NCI-H1105 (cell line): ENCODE measurements around the gene LHFPL2.
A peak's percentile ranks its signal among the peaks of the same experiment; 100 is the strongest.

Experiments used
- DNase-seq: peaks from one replicate; lab custom pipeline; 2025; lab: John Stamatoyannopoulos, UW

Gene LHFPL2

GRCh38 chr5:78594610-78595457 is 53.7 kb downstream of the LHFPL2 start:
- no peak for DNase-seq

- DNase-seq, result no peak
Observed at GRCh38 chr5:78594021-78594420, 54.6 kb downstream of the LHFPL2 start.

GRCh38 chr5:78593465-78593864 is 55.1 kb downstream of the LHFPL2 start:
- no peak for DNase-seq

- no peak for DNase-seq
Observed at GRCh38 chr5:78592735-78593386, 55.7 kb downstream of the LHFPL2 start.

- no peak for DNase-seq
Observed at GRCh38 chr5:78591972-78592700, 56.4 kb downstream of the LHFPL2 start.

GRCh38 chr5:78591138-78591612 is 57.4 kb downstream of the LHFPL2 start:
- no peak for DNase-seq

- no peak for DNase-seq
Observed at GRCh38 chr5:78589923-78590322, 58.6 kb downstream of the LHFPL2 start.

GRCh38 chr5:78588507-78588906 is 60.1 kb downstream of the LHFPL2 start:
- no peak for DNase-seq

- no peak for DNase-seq
Observed at GRCh38 chr5:78587775-78588291, 60.7 kb downstream of the LHFPL2 start.

- no peak for DNase-seq
Observed at GRCh38 chr5:78587081-78587774, 61.3 kb downstream of the LHFPL2 start.

- DNase-seq, result no peak
Observed at GRCh38 chr5:78586251-78586650, 62.3 kb downstream of the LHFPL2 start.

GRCh38 chr5:78578015-78578414 is 70.6 kb downstream of the LHFPL2 start:
- DNase-seq, result no peak

GRCh38 chr5:78577071-78577807 is 71.3 kb downstream of the LHFPL2 start:
- DNase-seq, result no peak

- DNase-seq, result no peak
Observed at GRCh38 chr5:78576376-78576775, 72.2 kb downstream of the LHFPL2 start.

- DNase-seq, result no peak
Observed at GRCh38 chr5:78574731-78575161, 73.8 kb downstream of the LHFPL2 start.

- no peak for DNase-seq
Observed at GRCh38 chr5:78574131-78574673, 74.4 kb downstream of the LHFPL2 start.

- no peak for DNase-seq
Observed at GRCh38 chr5:78573318-78573717, 75.3 kb downstream of the LHFPL2 start.

- DNase-seq, result no peak
Observed at GRCh38 chr5:78570646-78571045, 77.9 kb downstream of the LHFPL2 start.

- peak; percentile 66 for DNase-seq
Observed at GRCh38 chr5:78569441-78569840, 79.1 kb downstream of the LHFPL2 start.

- DNase-seq, result no peak
Observed at GRCh38 chr5:78568676-78569075, 79.9 kb downstream of the LHFPL2 start.

GRCh38 chr5:78568212-78568611 is 80.4 kb downstream of the LHFPL2 start:
- no peak for DNase-seq
